Measurements from ENCODE around the gene SNRK.
A peak's percentile ranks its signal among the peaks of the same experiment; 100 is the strongest.

SNRK gene

GRCh38 chr3:43286841-43287499 is 630 bp downstream of the SNRK start:
- Histone ChIP-seq H2AFZ (ENCODE audit: low read depth, low read length) (no peak overlapping the region), H3K14ac (ENCODE audit: low read length in 2 of 2) (peak overlapping the region in 1 of 2 experiments; percentile 36), H3K36me3 (ENCODE audit: control insufficient read depth in 1 of 2, insufficient read depth in 2 of 2, low read depth in 1 of 2, low read length in 2 of 2) (peaks cover 0 to 8% of the 10 kb centered on the region in 2 experiments), H3K18ac (ENCODE audit: low read depth in 1 of 2, low read length in 2 of 2) (peak overlapping the region; percentile 18 to 62), H3K23ac (ENCODE audit: low read length in 2 of 2) (no peak overlapping the region), H4K91ac (ENCODE audit: low read length) (no peak overlapping the region), H3K9me3 (ENCODE audit: control insufficient read depth, low read length) (no peaks in the 10 kb centered on the region), H3K4me2 (ENCODE audit: low read length, poor library complexity, severe bottlenecking) (peak overlapping the region; percentile 64), H4K8ac (ENCODE audit: low read length) (no peak overlapping the region), H3K4me3 (ENCODE audit: insufficient read depth in 1 of 2, low read depth in 1 of 2, low read length in 2 of 2) (peak overlapping the region; percentile 83 to 84), H3K27me3 (ENCODE audit: control insufficient read depth in 1 of 2, insufficient read depth in 1 of 2, low read length in 2 of 2) (peaks cover 0 to 11% of the 10 kb centered on the region in 2 experiments), H3K4ac (ENCODE audit: low read depth in 1 of 2, low read length in 2 of 2) (no peak overlapping the region), H3K27ac (ENCODE audit: low read length, poor library complexity, severe bottlenecking) (peak overlapping the region; percentile 33), H3K4me1 (ENCODE audit: control insufficient read depth, insufficient read depth, low read depth, low read length) (peaks cover 10% of the 10 kb centered on the region), H2AK5ac (ENCODE audit: low read length, severe bottlenecking) (no peak overlapping the region), H2BK5ac (ENCODE audit: low read depth, low read length, poor library complexity, severe bottlenecking) (peak overlapping the region; percentile 66), H2BK12ac (ENCODE audit: low read length in 2 of 2) (no peak overlapping the region), H2BK15ac (ENCODE audit: low read depth, poor library complexity, severe bottlenecking) (peak overlapping the region; percentile 80), H3K79me1 (replicated peaks; ENCODE audit: low read length, poor library complexity, severe bottlenecking) (peaks cover 3% of the 10 kb centered on the region), H2BK120ac (ENCODE audit: low read depth, low read length) (peak overlapping the region; percentile 91), H3K9ac (ENCODE audit: low read length) (peak overlapping the region; percentile 86)
- 2% methylated on average over 34 of the region's 54 CpGs for WGBS
- DNase-seq = peak; percentile 42

GRCh38 chr3:43287500-43287873 is 1.1 kb downstream of the SNRK start:
- Histone ChIP-seq H3K36me3 (ENCODE audit: control insufficient read depth in 1 of 2, insufficient read depth in 2 of 2, low read depth in 1 of 2, low read length in 2 of 2) (peaks cover 0 to 8% of the 10 kb centered on the region in 2 experiments), H4K8ac (ENCODE audit: low read length) (no peak overlapping the region), H3K27ac (ENCODE audit: low read length, poor library complexity, severe bottlenecking) (peak overlapping the region; percentile 10), H3K23ac (ENCODE audit: low read length in 2 of 2) (no peak overlapping the region), H3K27me3 (ENCODE audit: control insufficient read depth in 1 of 2, insufficient read depth in 1 of 2, low read length in 2 of 2) (peaks cover 0 to 11% of the 10 kb centered on the region in 2 experiments), H3K9ac (ENCODE audit: low read length) (peak overlapping the region; percentile 83), H3K18ac (ENCODE audit: low read depth in 1 of 2, low read length in 2 of 2) (peak overlapping the region in 1 of 2 experiments; percentile 62), H2BK12ac (ENCODE audit: low read length in 2 of 2) (no peak overlapping the region), H3K14ac (ENCODE audit: low read length in 2 of 2) (no peak overlapping the region), H2AFZ (ENCODE audit: low read depth, low read length) (no peak overlapping the region), H2BK15ac (ENCODE audit: low read depth, poor library complexity, severe bottlenecking) (no peak overlapping the region), H3K4me2 (ENCODE audit: low read length, poor library complexity, severe bottlenecking) (peak overlapping the region; percentile 64), H2BK5ac (ENCODE audit: low read depth, low read length, poor library complexity, severe bottlenecking) (no peak overlapping the region), H3K4ac (ENCODE audit: low read depth in 1 of 2, low read length in 2 of 2) (peak overlapping the region in 1 of 2 experiments; percentile 10), H3K4me1 (ENCODE audit: control insufficient read depth, insufficient read depth, low read depth, low read length) (peaks cover 10% of the 10 kb centered on the region), H4K91ac (ENCODE audit: low read length) (no peak overlapping the region), H3K79me1 (replicated peaks; ENCODE audit: low read length, poor library complexity, severe bottlenecking) (peaks cover 4% of the 10 kb centered on the region), H3K9me3 (ENCODE audit: control insufficient read depth, low read length) (no peaks in the 10 kb centered on the region), H2AK5ac (ENCODE audit: low read length, severe bottlenecking) (no peak overlapping the region), H2BK120ac (ENCODE audit: low read depth, low read length) (no peak overlapping the region), H3K4me3 (ENCODE audit: insufficient read depth in 1 of 2, low read depth in 1 of 2, low read length in 2 of 2) (peak overlapping the region in 1 of 2 experiments; percentile 83)
- DNase-seq = no peak
- WGBS = no CpG with 5 or more reads among the region's 3 CpGs

GRCh38 chr3:43288366-43288765 is 2.0 kb downstream of the SNRK start:
- Histone ChIP-seq H2BK12ac (ENCODE audit: low read length in 2 of 2) (no peak overlapping the region), H4K8ac (ENCODE audit: low read length) (no peak overlapping the region), H3K4me3 (ENCODE audit: insufficient read depth in 1 of 2, low read depth in 1 of 2, low read length in 2 of 2) (peak overlapping the region in 1 of 2 experiments; percentile 83), H3K27ac (ENCODE audit: low read length, poor library complexity, severe bottlenecking) (no peak overlapping the region), H3K14ac (ENCODE audit: low read length in 2 of 2) (no peak overlapping the region), H2BK5ac (ENCODE audit: low read depth, low read length, poor library complexity, severe bottlenecking) (no peak overlapping the region), H3K79me1 (replicated peaks; ENCODE audit: low read length, poor library complexity, severe bottlenecking) (peaks cover 5% of the 10 kb centered on the region), H2BK120ac (ENCODE audit: low read depth, low read length) (no peak overlapping the region), H3K9me3 (ENCODE audit: control insufficient read depth, low read length) (no peaks in the 10 kb centered on the region), H2AK5ac (ENCODE audit: low read length, severe bottlenecking) (no peak overlapping the region), H3K9ac (ENCODE audit: low read length) (peak overlapping the region; percentile 83), H2AFZ (ENCODE audit: low read depth, low read length) (no peak overlapping the region), H2BK15ac (ENCODE audit: low read depth, poor library complexity, severe bottlenecking) (no peak overlapping the region), H3K4me1 (ENCODE audit: control insufficient read depth, insufficient read depth, low read depth, low read length) (peaks cover 10% of the 10 kb centered on the region), H3K4me2 (ENCODE audit: low read length, poor library complexity, severe bottlenecking) (no peak overlapping the region), H3K27me3 (ENCODE audit: control insufficient read depth in 1 of 2, insufficient read depth in 1 of 2, low read length in 2 of 2) (peaks cover 0 to 6% of the 10 kb centered on the region in 2 experiments), H3K4ac (ENCODE audit: low read depth in 1 of 2, low read length in 2 of 2) (no peak overlapping the region), H3K18ac (ENCODE audit: low read depth in 1 of 2, low read length in 2 of 2) (no peak overlapping the region), H4K91ac (ENCODE audit: low read length) (no peak overlapping the region), H3K23ac (ENCODE audit: low read length in 2 of 2) (no peak overlapping the region), H3K36me3 (ENCODE audit: control insufficient read depth in 1 of 2, insufficient read depth in 2 of 2, low read depth in 1 of 2, low read length in 2 of 2) (peaks cover 0 to 8% of the 10 kb centered on the region in 2 experiments)
- DNase-seq = peak; percentile 68
- no CpG with 5 or more reads among the region's 2 CpGs for WGBS

GRCh38 chr3:43288850-43289249 is 2.5 kb downstream of the SNRK start:
- H3K4me1 ChIP-seq (ENCODE audit: control insufficient read depth, insufficient read depth, low read depth, low read length) = peaks cover 10% of the 10 kb centered on the region
- peak overlapping the region; percentile 83 for H3K9ac ChIP-seq (ENCODE audit: low read length)
- H3K4ac ChIP-seq (ENCODE audit: low read depth in 1 of 2, low read length in 2 of 2) = peak overlapping the region in 1 of 2 experiments; percentile 41
- no peaks in the 10 kb centered on the region for H3K9me3 ChIP-seq (ENCODE audit: control insufficient read depth, low read length)
- H3K18ac ChIP-seq (ENCODE audit: low read depth in 1 of 2, low read length in 2 of 2) = peak overlapping the region in 1 of 2 experiments; percentile 70
- no peak overlapping the region for H4K8ac ChIP-seq (ENCODE audit: low read length)
- no peak overlapping the region for H2AFZ ChIP-seq (ENCODE audit: low read depth, low read length)
- no peak overlapping the region for H3K4me2 ChIP-seq (ENCODE audit: low read length, poor library complexity, severe bottlenecking)
- peak overlapping the region in 1 of 2 experiments; percentile 52 for H2BK12ac ChIP-seq (ENCODE audit: low read length in 2 of 2)
- peak overlapping the region in 1 of 2 experiments; percentile 83 for H3K4me3 ChIP-seq (ENCODE audit: insufficient read depth in 1 of 2, low read depth in 1 of 2, low read length in 2 of 2)
- H3K14ac ChIP-seq (ENCODE audit: low read length in 2 of 2) = no peak overlapping the region
- peak overlapping the region; percentile 48 for H2BK15ac ChIP-seq (ENCODE audit: low read depth, poor library complexity, severe bottlenecking)
- H3K36me3 ChIP-seq (ENCODE audit: control insufficient read depth in 1 of 2, insufficient read depth in 2 of 2, low read depth in 1 of 2, low read length in 2 of 2) = peaks cover 0 to 8% of the 10 kb centered on the region in 2 experiments
- H2AK5ac ChIP-seq (ENCODE audit: low read length, severe bottlenecking) = peak overlapping the region; percentile 77
- peak overlapping the region; percentile 27 for H2BK120ac ChIP-seq (ENCODE audit: low read depth, low read length)
- H3K23ac ChIP-seq (ENCODE audit: low read length in 2 of 2) = no peak overlapping the region
- H3K79me1 ChIP-seq (replicated peaks; ENCODE audit: low read length, poor library complexity, severe bottlenecking) = peaks cover 5% of the 10 kb centered on the region
- WGBS = 89% methylated on average over 2 of the region's 2 CpGs
- no peak overlapping the region for H3K27ac ChIP-seq (ENCODE audit: low read length, poor library complexity, severe bottlenecking)
- H4K91ac ChIP-seq (ENCODE audit: low read length) = no peak overlapping the region
- DNase-seq = no peak
- peaks cover 0 to 2% of the 10 kb centered on the region in 2 experiments for H3K27me3 ChIP-seq (ENCODE audit: control insufficient read depth in 1 of 2, insufficient read depth in 1 of 2, low read length in 2 of 2)
- H2BK5ac ChIP-seq (ENCODE audit: low read depth, low read length, poor library complexity, severe bottlenecking) = peak overlapping the region; percentile 44

Data from mesenchymal stem cell (in vitro differentiated cells and primary cell).